Smooth muscle cell (in vitro differentiated cells): ENCODE results near the gene MEGF11. TPM values are rescaled to one million over a fixed set of nuclear protein-coding genes. Genes with fewer than 3 reads are reported as not detected.

ENCODE experiments used
- DNase-seq: peaks from one replicate; lab custom pipeline; 2025; ENCODE audit not compliant: unreplicated experiment; lab: John Stamatoyannopoulos, UW
- H2AFZ ChIP-seq: fragments of 200-600 bp; sonication (generic); 2 replicates; pipeline ENCODE4 v1.6.0; 2016; ENCODE audit warnings: antibody characterized with exemption, low read depth, mild to moderate bottlenecking
- H3F3A ChIP-seq: fragments of 200-600 bp; sonication (generic); 2 replicates; pipeline ENCODE4 v1.6.0; 2017; ENCODE audit warnings: antibody characterized with exemption, low read depth
- H3K27ac ChIP-seq: fragments of 200-600 bp; sonication (generic); 2 replicates; pipeline ENCODE4 v1.5.1; 2016; ENCODE audit warnings: low read depth, mild to moderate bottlenecking
- H3K27me3 ChIP-seq: fragments of 200-600 bp; sonication (generic); 2 replicates; pipeline ENCODE4 v1.6.1; 2016; ENCODE audit warnings: low read depth, mild to moderate bottlenecking
- H3K36me3 ChIP-seq: fragments of 200-600 bp; sonication (generic); 2 replicates; pipeline ENCODE4 v1.5.1; 2016; ENCODE audit warnings: low read depth
- H3K4me1 ChIP-seq: fragments of 200-600 bp; sonication (generic); 2 replicates; pipeline ENCODE4 v1.5.1; 2016; ENCODE audit warnings: low read depth
- H3K4me2 ChIP-seq: fragments of 200-600 bp; sonication (generic); 2 replicates; pipeline ENCODE4 v1.6.0; 2016; ENCODE audit warnings: mild to moderate bottlenecking
- H3K4me3 ChIP-seq: fragments of 200-600 bp; sonication (generic); 2 replicates; pipeline ENCODE4 v1.5.1; 2016; ENCODE audit warnings: mild to moderate bottlenecking
- H3K79me2 ChIP-seq: fragments of 200-600 bp; sonication (generic); 2 replicates; pipeline ENCODE4 v1.6.0; 2016; ENCODE audit warnings: low read depth, mild to moderate bottlenecking
- H3K9ac ChIP-seq: fragments of 200-600 bp; sonication (generic); 2 replicates; pipeline ENCODE4 v1.6.0; 2016; ENCODE audit warnings: low read depth
- H3K9me3 ChIP-seq: fragments of 200-600 bp; sonication (generic); replicated peaks from 2 replicates; pipeline ENCODE4 v1.5.1; 2016; ENCODE audit warnings: low read depth
- H4K20me1 ChIP-seq: fragments of 200-600 bp; sonication (generic); 2 replicates; pipeline ENCODE4 v1.6.0; 2016; ENCODE audit warnings: low read depth
- WGBS: methylation state at CpG from one replicate; pipeline ENCODE4 v1.1.7; 2016; ENCODE audit warnings: low lambda C conversion rate; 5-methylcytosine and 5-hydroxymethylcytosine counted together
- polyA plus RNA-seq: library from polyadenylated mRNA; unstranded; fragments of >200 nt; fragmentation: Nextera tagmentation; extraction: Ambion mirVana; gene quantifications from 2 replicates; pipeline ENCODE4 v1.2.1, GENCODE V29; 2016
- total RNA-seq: library from RNA; depleted of rRNA; stranded (reverse); fragments of >200 nt; gene quantifications from 2 replicates; pipeline ENCODE4 v1.2.3, GENCODE V29; 2014
- TF ChIP-seq, protein P1 (sequence below): fragments of 200-600 bp; sonication (generic); IDR thresholded peaks from 2 replicates; pipeline ENCODE4 v1.5.1; 2017; ENCODE audit warnings: borderline replicate concordance, mild to moderate bottlenecking, antibody characterized with exemption; ENCODE audit not compliant: insufficient read depth, poor library complexity, severe bottlenecking

MEGF11 gene
- total and polyA plus RNA-seq, 2 experiments from 2014 or later: 0.08 TPM; not detected in 1

DNA sequence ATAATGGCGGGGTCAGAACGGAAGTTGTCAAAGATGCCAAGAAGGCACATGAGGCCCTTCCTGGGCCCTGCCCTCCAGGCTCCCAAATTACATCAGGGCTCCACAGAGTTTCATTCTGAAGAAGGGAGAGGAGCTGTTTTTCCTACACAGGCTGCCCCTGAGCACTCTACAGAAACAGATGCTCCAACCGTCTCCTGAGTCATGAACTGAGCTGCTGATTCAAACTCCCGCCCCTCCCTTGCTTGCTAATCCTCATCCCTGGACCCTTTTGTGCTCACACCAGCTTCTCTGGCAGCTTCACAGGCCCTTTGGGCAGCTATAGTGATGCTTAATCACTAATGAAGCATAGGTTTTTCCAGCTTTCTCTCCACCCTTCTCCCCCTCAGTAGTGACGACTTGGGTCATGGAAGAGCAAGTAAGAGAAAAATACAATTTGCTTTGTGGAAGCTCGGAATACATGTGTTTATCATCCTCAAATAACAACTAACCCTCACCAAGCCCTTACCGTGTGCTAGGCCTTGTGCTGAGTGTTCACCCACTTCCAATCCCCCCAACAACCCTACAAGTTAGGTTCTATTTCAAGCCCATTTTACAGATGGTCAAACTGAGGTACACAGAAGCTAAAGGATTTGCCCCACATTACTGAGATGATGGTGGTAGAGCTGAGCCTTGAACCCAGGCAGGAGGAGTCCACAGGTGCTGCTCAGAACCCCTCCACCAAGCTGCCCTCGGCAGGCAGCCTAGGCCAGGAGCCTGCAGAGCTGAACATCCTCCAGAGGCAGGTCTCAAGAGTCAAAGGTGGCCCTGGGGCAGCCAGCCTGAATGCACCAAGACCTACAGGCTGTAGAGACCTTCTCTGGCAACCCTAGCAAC, 21.9 kb downstream of the MEGF11 start:
- Histone ChIP-seq H3K79me2 (no peaks in the 10 kb centered on the region), H4K20me1 (no peaks in the 10 kb centered on the region), H2AFZ (no peak overlapping the region), H3F3A (no peaks in the 10 kb centered on the region), H3K27ac (no peak overlapping the region), H3K9ac (no peak overlapping the region), H3K36me3 (no peaks in the 10 kb centered on the region), H3K9me3 (no peaks in the 10 kb centered on the region), H3K27me3 (peaks cover 4% of the 10 kb centered on the region), H3K4me2 (no peak overlapping the region), H3K4me3 (no peak overlapping the region), H3K4me1 (no peaks in the 10 kb centered on the region)
- no peak for DNase-seq
- TF ChIP-seq, protein P1, sequence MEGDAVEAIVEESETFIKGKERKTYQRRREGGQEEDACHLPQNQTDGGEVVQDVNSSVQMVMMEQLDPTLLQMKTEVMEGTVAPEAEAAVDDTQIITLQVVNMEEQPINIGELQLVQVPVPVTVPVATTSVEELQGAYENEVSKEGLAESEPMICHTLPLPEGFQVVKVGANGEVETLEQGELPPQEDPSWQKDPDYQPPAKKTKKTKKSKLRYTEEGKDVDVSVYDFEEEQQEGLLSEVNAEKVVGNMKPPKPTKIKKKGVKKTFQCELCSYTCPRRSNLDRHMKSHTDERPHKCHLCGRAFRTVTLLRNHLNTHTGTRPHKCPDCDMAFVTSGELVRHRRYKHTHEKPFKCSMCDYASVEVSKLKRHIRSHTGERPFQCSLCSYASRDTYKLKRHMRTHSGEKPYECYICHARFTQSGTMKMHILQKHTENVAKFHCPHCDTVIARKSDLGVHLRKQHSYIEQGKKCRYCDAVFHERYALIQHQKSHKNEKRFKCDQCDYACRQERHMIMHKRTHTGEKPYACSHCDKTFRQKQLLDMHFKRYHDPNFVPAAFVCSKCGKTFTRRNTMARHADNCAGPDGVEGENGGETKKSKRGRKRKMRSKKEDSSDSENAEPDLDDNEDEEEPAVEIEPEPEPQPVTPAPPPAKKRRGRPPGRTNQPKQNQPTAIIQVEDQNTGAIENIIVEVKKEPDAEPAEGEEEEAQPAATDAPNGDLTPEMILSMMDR: no peak
- 70% methylated on average over 8 of the region's 8 CpGs for WGBS

DNA sequence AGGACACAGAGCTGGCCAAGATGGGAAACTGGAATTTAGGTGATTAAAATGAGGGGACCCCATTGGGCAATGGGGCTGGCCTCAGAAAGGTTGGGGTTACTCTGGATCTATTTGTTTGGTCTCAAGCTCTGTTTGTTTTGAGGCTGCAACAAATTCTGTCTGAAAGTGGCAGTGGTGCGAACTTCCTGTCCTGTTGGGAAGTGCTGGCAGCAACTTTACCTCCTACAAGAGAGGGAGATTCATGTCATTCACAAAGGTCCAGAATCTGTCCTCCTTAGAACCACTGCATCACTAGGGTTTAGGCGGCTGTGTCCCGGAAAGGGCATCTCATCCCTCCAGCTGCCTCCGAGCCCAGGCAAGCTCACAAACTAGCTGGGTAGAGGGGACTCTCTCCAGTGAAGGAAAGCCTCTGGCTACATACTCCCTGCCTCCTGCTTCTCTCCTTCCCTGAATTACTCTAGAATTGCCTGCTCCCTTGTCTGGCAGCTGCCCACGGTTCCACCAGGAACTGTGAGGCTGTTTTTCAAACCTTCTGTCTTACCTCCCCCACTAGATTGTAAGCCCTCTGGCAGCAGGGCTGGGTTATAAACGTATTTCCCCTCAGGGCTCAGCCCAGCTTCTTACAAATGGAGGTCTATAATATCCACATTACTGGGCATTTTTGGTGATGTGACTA, 23.6 kb downstream of the MEGF11 start:
- Histone ChIP-seq H3K9me3 (no peaks in the 10 kb centered on the region), H4K20me1 (no peaks in the 10 kb centered on the region)

DNA sequence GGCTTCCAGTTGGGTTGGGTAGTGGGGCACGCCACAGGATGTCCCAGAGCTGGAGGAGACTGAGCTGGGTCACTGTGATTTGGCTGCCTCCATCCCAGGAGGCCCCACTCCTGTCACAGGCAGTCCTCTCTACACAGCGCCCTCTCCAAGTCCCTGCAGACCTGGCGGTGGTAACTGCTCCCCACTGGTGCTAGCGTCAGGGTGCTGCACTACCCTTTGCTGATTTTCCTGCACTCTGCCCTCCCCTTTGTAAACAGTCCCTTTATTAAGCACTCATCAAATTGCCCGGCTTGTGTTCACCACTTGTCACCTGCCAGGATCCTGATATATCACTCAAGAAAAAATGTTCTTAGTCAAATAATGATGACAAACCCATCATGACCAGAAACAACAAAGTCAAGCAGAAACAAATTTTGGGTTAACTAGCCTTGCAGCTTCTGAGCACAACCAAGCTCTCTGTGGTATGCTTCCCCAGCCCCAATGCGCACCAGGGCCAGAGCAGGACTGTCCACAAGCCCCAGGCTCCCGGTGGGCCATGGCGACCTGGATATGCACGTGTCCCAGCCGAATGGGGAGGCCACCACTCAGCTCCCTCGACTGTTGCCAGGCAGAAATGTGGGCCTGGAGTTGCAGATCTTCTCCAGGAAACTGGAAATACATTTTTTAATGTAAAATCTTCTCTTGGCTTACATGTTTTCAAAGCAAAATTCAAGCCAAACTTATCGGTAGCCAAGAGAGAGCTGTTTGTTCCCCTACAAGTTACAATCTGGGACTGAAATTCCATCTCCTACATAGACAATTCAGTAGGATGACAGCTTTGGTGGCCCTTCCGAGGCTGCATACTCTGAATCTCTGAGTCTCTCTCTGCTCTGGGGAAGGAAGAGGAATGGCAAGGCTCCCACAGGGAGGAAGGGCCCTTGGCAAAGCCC, 24.5 kb downstream of the MEGF11 start:
- Histone ChIP-seq H3K4me1 (no peaks in the 10 kb centered on the region), H3K4me2 (no peak overlapping the region), H3K9me3 (no peaks in the 10 kb centered on the region), H3K4me3 (no peak overlapping the region), H3K79me2 (no peaks in the 10 kb centered on the region), H3K27ac (no peak overlapping the region), H2AFZ (no peak overlapping the region), H3F3A (no peaks in the 10 kb centered on the region), H4K20me1 (no peaks in the 10 kb centered on the region), H3K27me3 (no peaks in the 10 kb centered on the region), H3K36me3 (no peaks in the 10 kb centered on the region), H3K9ac (no peak overlapping the region)
- TF ChIP-seq, protein P1: no peak
- DNase-seq: no peak
- WGBS: 93% methylated on average over 13 of the region's 13 CpGs

More for the DNA sequence above, 23.6 kb downstream of the MEGF11 start:
- no peaks in the 10 kb centered on the region for H3K79me2 ChIP-seq
- no peak overlapping the region for H3K9ac ChIP-seq
- WGBS: 74% methylated on average over 6 of the region's 6 CpGs
- H3K4me3 ChIP-seq: no peak overlapping the region
- H3K27me3 ChIP-seq: no peaks in the 10 kb centered on the region
- no peak for DNase-seq
- no peak overlapping the region for H3K27ac ChIP-seq
- no peak overlapping the region for H3K4me2 ChIP-seq
- no peaks in the 10 kb centered on the region for H3K36me3 ChIP-seq
- H3K4me1 ChIP-seq: no peaks in the 10 kb centered on the region
- no peaks in the 10 kb centered on the region for H3F3A ChIP-seq
- TF ChIP-seq, protein P1: no peak
- no peak overlapping the region for H2AFZ ChIP-seq
